Cerebellar cortex (tissue), 1 donor: ENCODE results near the gene XAGE1A.
"Not testable (repeated sequence)": the region's sequence is repeated elsewhere in the genome, so short reads cannot be mapped to it uniquely, and the experiment has no call there.

ENCODE experiments used
- DNase-seq: peaks from one replicate; pipeline ENCODE4 v3.0.0-alpha.2; 2015; ENCODE audit warnings: low spot score

The XAGE1A gene, protein sequence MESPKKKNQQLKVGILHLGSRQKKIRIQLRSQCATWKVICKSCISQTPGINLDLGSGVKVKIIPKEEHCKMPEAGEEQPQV

GRCh38 chrX:52495545-52496418 is at the start of gene XAGE1A:
XAGE1A (plus strand) TSS chrX:52495808; CDS start chrX:52497362, 1,554 bp downstream.
- not testable (repeated sequence) for DNase-seq

GRCh38 chrX:52452031-52452430 is 43.6 kb upstream of the XAGE1A start:
- not testable (repeated sequence) for DNase-seq

- not testable (repeated sequence) for DNase-seq
Measured at GRCh38 chrX:52471301-52471700, 24.3 kb upstream of the XAGE1A start.

GRCh38 chrX:52496419-52496772 is 788 bp downstream of the XAGE1A start:
- DNase-seq, result not testable (repeated sequence)

- DNase-seq, result not testable (repeated sequence)
Measured at GRCh38 chrX:52501362-52501761, 5.8 kb downstream of the XAGE1A start.

- DNase-seq, result no peak
Measured at GRCh38 chrX:52504551-52504950, 8.9 kb downstream of the XAGE1A start.

DNA sequence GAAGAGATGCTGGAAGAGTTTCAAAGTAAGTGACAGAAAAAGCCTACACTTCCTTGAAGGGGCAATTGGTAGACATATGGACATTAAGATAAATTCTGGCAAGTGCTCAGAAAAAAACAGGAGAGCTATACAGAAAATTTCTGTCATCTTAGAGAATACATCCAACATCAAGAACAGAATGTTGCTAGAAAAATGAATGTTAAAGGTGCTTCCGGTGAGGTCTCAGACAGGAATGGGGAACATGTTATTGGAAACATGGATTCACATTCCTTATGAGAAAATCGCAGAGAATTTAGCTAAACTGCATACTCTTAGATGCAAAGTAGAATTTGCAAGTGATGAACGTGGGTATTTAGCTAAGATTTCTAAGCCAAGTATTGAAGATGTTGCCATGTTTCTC is 11.7 kb downstream of the XAGE1A start:
- no peak for DNase-seq

DNA sequence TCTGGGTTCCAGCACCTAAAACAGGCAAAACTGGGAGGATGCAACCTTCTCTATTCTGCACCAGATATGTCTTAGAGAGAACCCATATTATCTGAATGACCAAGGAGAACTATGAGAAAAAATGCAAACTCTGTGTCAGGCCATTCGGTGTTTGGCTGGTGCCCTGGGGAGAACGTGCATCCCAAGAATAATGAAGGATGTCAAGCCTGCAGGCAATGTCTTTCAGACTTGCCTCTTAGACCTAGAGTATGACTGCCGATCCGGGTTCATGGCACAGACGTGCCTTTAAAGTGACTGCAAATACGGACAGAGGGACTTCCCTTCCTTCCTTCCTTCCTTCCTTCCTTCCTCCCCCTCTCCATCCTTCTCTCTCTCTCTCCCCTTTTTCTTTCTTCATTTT is 14.3 kb downstream of the XAGE1A start:
- no peak for DNase-seq

- DNase-seq, result not testable (repeated sequence)
Measured at GRCh38 chrX:52511126-52511525, 15.5 kb downstream of the XAGE1A start.

DNA sequence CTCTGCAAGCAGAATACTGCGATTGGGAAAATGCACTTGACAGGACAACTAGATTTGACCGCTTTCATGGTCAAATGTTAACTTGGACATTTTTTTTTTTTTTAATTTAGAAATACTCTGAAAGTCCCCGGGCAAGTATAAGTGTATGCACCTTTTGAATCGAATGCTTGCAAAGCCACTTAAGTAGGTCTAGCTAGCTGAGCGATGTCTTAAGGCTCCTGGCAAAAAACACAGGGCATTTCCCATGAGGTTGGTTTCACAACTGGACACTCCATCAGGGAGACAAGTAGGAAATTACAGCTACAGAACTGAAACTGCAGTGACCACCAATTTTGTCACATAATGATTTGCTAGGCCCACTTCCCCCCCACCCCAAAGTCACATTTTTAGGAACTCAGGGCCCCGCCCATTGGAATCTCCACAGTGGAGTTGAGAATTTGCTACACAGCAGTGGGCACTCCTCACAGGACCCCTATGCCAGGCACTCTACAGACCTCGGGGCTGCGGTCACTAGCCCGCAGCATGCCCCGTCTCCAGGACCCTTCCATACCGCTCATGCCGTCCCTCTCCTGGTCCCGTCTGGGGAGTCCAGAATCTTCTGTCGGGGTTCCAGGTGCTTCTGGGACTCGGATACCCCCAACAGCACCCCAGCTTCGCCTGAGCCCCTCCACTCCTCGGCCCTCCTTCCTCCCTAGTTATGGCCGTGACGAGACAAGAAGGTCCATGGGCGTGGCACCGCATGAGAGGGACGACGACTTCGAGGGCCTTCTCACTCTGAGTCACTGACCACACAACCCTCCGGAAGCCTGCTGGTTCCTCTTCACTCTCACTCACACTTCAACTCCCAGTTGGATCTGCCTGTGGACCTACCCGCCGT is 20.7 kb downstream of the XAGE1A start:
- not testable (repeated sequence) for DNase-seq

GRCh38 chrX:52516987-52517325 is 21.3 kb downstream of the XAGE1A start, which contains the start of gene XAGE1B:
XAGE1B (minus strand) TSS chrX:52517063; CDS start chrX:52515527, 1,536 bp downstream.
- DNase-seq, result not testable (repeated sequence)

DNA sequence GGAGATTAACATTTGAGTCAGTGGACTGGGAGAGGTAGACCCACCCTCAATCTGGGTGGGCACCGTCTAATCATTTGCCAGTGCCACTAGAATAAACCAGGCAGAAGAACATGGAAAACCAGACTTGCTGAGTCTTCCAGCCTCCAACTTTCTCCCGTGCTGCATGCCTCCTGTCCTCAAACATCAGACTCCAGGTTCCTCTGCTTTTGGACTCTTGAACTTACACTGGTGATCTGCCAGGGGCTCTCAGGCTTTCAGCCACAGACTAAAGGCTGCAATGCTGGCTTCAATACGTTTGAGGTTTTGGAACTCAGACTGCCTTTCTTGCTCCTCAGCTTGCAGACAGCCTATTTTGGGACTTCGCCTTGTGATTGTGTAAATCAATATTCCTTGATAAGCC is 45.4 kb downstream of the XAGE1A start:
- not testable (repeated sequence) for DNase-seq

DNA sequence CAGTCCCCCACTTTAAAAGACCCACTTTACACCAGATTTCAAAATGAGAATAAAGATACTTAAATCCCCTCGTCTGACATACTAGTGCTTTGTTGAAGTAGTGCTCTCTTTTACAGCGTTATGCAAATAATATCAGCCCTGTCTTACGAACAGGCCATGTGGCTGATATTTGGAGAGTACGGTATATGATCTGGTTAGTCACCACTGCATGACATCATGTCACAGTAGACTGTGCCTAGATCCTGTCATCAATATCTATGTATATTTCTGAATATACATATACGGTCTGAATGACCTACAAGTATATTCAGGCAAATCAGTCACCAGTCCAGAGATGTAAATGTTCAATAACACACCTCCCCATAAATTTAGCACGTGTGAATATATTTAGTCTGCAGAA is 46.7 kb downstream of the XAGE1A start:
- DNase-seq, result no peak

DNA sequence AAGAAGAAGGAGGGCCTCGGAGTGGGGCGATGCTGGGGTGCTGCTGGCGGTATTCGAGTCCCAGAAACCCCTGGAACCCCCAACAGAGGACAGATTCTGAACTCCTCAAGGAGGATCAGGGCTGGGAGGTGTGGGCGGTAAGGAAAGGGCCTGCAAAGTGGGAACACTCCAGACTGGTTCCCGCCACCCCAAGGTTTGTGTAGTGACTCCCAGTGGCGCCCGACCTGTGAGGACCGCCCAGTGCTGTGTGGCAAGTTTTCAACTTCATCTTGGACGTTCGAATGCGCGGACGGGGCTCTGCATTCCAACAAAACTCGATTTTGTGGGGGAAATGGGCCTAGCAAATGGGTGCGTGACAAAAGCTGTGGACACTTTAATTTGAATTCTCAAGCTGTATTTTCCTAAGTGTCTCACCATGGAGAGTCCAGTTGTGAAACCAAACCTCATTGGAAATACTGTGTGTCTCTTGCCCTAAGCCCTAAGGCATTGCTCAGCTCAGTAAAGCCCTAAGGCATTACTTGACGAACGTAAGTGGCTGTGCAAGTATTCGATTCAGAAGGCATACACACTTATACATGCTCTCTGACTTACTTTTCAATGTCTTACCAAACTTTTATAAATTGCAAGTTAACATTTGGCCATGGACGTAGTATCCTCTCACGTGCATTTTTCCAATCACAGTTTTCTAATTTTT is 48.7 kb downstream of the XAGE1A start:
- DNase-seq, result no peak

- DNase-seq, result not testable (repeated sequence)
Measured at GRCh38 chrX:52548769-52549168, 53.2 kb downstream of the XAGE1A start.
